GM23338 (cell line): ENCODE measurements around the gene TSHZ3.

Experiments used
- EZH2 ChIP-seq: fragments of 200-600 bp; sonication (generic); IDR thresholded peaks from one replicate; pipeline ENCODE4 v1.8.0; 2017; ENCODE audit warnings: antibody characterized with exemption, mild to moderate bottlenecking, low read depth; ENCODE audit not compliant: unreplicated experiment
- EZH2phosphoT487 ChIP-seq: fragments of 200-600 bp; sonication (generic); IDR thresholded peaks from one replicate; pipeline ENCODE4 v1.8.1; 2018; ENCODE audit warnings: antibody characterized with exemption; ENCODE audit not compliant: unreplicated experiment
- JUNB ChIP-seq: IDR thresholded peaks from one replicate; pipeline ENCODE4 v1.6.1; 2016; ENCODE audit warnings: antibody characterized with exemption; ENCODE audit not compliant: unreplicated experiment
- POLR2AphosphoS5 ChIP-seq: IDR thresholded peaks from 2 replicates; pipeline ENCODE4 v1.6.1; 2016; ENCODE audit warnings: antibody characterized with exemption, low read depth
- STAT1 ChIP-seq: IDR thresholded peaks from one replicate; pipeline ENCODE4 v1.6.1; 2016; ENCODE audit warnings: antibody characterized with exemption; ENCODE audit not compliant: unreplicated experiment
- ZNF331 ChIP-seq: fragments of 250-450 bp; sonication (Bioruptor Pico); IDR thresholded peaks from 2 replicates; pipeline ENCODE4 v1.5.0; 2020; ENCODE audit warnings: low read depth, mild to moderate bottlenecking, moderate library complexity
- TF ChIP-seq, protein P1 (sequence below), 2 experiments: fragments of 200-600 bp in 1 of 2; sonication (generic) in 1 of 2; conservative IDR thresholded peaks; 2 replicates each; pipeline versions ENCODE4 v1.5.1 to v1.6.1; 2016 to 2017; ENCODE audit warnings: antibody characterized with exemption in 2 of 2, low read depth in 2 of 2, mild to moderate bottlenecking in 2 of 2, moderate library complexity in 1 of 2
- TF ChIP-seq, protein P2 (sequence below): IDR thresholded peaks from one replicate; pipeline ENCODE4 v1.6.1; 2018; ENCODE audit warnings: antibody characterized with exemption; ENCODE audit not compliant: unreplicated experiment

DNA sequence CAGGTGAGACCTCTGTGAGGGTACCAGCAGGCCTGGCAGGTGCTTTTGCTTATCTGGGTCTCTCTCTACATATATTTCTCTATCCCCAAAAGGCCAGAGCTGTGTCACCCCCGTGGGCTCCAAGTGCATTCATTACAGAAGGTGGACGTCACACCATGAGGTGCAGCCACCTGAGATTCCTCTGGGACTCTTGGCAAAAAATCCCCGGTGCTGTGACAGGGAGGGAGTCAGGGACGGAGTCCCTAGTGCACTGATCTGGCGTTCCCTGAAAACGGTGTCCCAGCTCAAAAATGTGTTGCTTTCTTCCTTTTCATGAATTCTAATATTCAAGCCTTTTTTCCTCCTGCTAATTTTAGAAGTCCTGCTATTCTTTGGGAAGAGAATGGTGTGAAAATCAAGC is 13.5 kb downstream of the TSHZ3 start:
- TF ChIP-seq, protein P1, sequence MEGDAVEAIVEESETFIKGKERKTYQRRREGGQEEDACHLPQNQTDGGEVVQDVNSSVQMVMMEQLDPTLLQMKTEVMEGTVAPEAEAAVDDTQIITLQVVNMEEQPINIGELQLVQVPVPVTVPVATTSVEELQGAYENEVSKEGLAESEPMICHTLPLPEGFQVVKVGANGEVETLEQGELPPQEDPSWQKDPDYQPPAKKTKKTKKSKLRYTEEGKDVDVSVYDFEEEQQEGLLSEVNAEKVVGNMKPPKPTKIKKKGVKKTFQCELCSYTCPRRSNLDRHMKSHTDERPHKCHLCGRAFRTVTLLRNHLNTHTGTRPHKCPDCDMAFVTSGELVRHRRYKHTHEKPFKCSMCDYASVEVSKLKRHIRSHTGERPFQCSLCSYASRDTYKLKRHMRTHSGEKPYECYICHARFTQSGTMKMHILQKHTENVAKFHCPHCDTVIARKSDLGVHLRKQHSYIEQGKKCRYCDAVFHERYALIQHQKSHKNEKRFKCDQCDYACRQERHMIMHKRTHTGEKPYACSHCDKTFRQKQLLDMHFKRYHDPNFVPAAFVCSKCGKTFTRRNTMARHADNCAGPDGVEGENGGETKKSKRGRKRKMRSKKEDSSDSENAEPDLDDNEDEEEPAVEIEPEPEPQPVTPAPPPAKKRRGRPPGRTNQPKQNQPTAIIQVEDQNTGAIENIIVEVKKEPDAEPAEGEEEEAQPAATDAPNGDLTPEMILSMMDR (conservative IDR thresholded peaks at IDR 0.05; ENCODE audit: low read depth in 2 of 2) = no peak
- TF ChIP-seq ZNF331 (CRISPR knock-in tag) = no peak
- TF ChIP-seq EZH2phosphoT487 = no peak
- no peak for TF ChIP-seq EZH2
- no peak for TF ChIP-seq STAT1
- no peak for TF ChIP-seq POLR2AphosphoS5
- TF ChIP-seq, protein P2, sequence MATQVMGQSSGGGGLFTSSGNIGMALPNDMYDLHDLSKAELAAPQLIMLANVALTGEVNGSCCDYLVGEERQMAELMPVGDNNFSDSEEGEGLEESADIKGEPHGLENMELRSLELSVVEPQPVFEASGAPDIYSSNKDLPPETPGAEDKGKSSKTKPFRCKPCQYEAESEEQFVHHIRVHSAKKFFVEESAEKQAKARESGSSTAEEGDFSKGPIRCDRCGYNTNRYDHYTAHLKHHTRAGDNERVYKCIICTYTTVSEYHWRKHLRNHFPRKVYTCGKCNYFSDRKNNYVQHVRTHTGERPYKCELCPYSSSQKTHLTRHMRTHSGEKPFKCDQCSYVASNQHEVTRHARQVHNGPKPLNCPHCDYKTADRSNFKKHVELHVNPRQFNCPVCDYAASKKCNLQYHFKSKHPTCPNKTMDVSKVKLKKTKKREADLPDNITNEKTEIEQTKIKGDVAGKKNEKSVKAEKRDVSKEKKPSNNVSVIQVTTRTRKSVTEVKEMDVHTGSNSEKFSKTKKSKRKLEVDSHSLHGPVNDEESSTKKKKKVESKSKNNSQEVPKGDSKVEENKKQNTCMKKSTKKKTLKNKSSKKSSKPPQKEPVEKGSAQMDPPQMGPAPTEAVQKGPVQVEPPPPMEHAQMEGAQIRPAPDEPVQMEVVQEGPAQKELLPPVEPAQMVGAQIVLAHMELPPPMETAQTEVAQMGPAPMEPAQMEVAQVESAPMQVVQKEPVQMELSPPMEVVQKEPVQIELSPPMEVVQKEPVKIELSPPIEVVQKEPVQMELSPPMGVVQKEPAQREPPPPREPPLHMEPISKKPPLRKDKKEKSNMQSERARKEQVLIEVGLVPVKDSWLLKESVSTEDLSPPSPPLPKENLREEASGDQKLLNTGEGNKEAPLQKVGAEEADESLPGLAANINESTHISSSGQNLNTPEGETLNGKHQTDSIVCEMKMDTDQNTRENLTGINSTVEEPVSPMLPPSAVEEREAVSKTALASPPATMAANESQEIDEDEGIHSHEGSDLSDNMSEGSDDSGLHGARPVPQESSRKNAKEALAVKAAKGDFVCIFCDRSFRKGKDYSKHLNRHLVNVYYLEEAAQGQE = no peak
- TF ChIP-seq JUNB = no peak
